MM.1S (cell line): Measurements from ENCODE around the gene A2ML1.

Experiments
- DNase-seq: peaks from one replicate; pipeline ENCODE4 v3.0.0-alpha.2; 2015
- H2AFZ ChIP-seq: fragments of 300-600 bp; sonication (generic); 2 replicates; pipeline ENCODE4 v1.6.0; 2016; ENCODE audit warnings: antibody characterized with exemption, low read length
- H3F3A ChIP-seq: fragments of 300-600 bp; sonication (generic); 2 replicates; pipeline ENCODE4 v1.6.1; 2016; ENCODE audit warnings: mild to moderate bottlenecking, antibody characterized with exemption, low read length, moderate library complexity, mixed read lengths; ENCODE audit not compliant: insufficient read depth
- H3K27ac ChIP-seq: fragments of 300-600 bp; sonication (generic); 2 replicates; pipeline ENCODE4 v1.5.1; 2016; ENCODE audit warnings: mild to moderate bottlenecking, low read length
- H3K27me3 ChIP-seq: fragments of 300-600 bp; sonication (generic); replicated peaks from 2 replicates; pipeline ENCODE4 v1.6.0; 2016; ENCODE audit warnings: low read length; ENCODE audit not compliant: insufficient read depth
- H3K36me3 ChIP-seq: fragments of 300-600 bp; sonication (generic); replicated peaks from 2 replicates; pipeline ENCODE4 v1.6.1; 2016; ENCODE audit warnings: mild to moderate bottlenecking, low read length, mixed read lengths; ENCODE audit not compliant: insufficient read depth
- H3K4me1 ChIP-seq: fragments of 300-600 bp; sonication (generic); 2 replicates; pipeline ENCODE4 v1.6.1; 2016; ENCODE audit warnings: low read length, mixed read lengths
- H3K4me2 ChIP-seq: fragments of 300-600 bp; sonication (generic); 2 replicates; pipeline ENCODE4 v1.6.0; 2016; ENCODE audit warnings: low read depth, low read length
- H3K4me3 ChIP-seq: fragments of 300-600 bp; sonication (generic); 2 replicates; pipeline ENCODE4 v1.5.1; 2016; ENCODE audit warnings: low read length, mixed read lengths
- H3K79me2 ChIP-seq: fragments of 300-600 bp; sonication (generic); 2 replicates; pipeline ENCODE4 v1.6.1; 2016; ENCODE audit warnings: mixed run types, low read length, mixed read lengths
- H3K9ac ChIP-seq: fragments of 300-600 bp; sonication (generic); 2 replicates; pipeline ENCODE4 v1.6.1; 2016; ENCODE audit warnings: low read length, mixed read lengths
- H3K9me2 ChIP-seq: fragments of 300-600 bp; sonication (generic); replicated peaks from 2 replicates; pipeline ENCODE4 v1.6.1; 2016; ENCODE audit warnings: mild to moderate bottlenecking, low read length, mixed read lengths; ENCODE audit not compliant: insufficient read depth
- H3K9me3 ChIP-seq: fragments of 300-600 bp; sonication (generic); replicated peaks from 2 replicates; pipeline ENCODE4 v1.6.1; 2016; ENCODE audit warnings: mild to moderate bottlenecking, low read length, mixed read lengths; ENCODE audit not compliant: insufficient read depth
- H4K20me1 ChIP-seq: fragments of 300-600 bp; sonication (generic); 2 replicates; pipeline ENCODE4 v1.6.1; 2016; ENCODE audit warnings: mild to moderate bottlenecking, low read length, moderate library complexity, mixed read lengths; ENCODE audit not compliant: insufficient read depth
- EZH2 ChIP-seq: fragments of 300-600 bp; sonication (generic); optimal IDR thresholded peaks from 2 replicates; pipeline ENCODE3; 2017; ENCODE audit warnings: low read depth, mild to moderate bottlenecking, antibody characterized with exemption, low read length, mixed read lengths
- EZH2phosphoT487 ChIP-seq: fragments of 300-600 bp; sonication (generic); IDR thresholded peaks from 2 replicates; pipeline ENCODE4 v1.6.1; 2018; ENCODE audit warnings: antibody characterized with exemption, low read length
- TF ChIP-seq, protein P1 (sequence below): fragments of 300-600 bp; sonication (generic); IDR thresholded peaks from 2 replicates; pipeline ENCODE4 v1.5.1; 2016; ENCODE audit warnings: antibody characterized with exemption, low read length, mixed read lengths

Gene A2ML1

DNA sequence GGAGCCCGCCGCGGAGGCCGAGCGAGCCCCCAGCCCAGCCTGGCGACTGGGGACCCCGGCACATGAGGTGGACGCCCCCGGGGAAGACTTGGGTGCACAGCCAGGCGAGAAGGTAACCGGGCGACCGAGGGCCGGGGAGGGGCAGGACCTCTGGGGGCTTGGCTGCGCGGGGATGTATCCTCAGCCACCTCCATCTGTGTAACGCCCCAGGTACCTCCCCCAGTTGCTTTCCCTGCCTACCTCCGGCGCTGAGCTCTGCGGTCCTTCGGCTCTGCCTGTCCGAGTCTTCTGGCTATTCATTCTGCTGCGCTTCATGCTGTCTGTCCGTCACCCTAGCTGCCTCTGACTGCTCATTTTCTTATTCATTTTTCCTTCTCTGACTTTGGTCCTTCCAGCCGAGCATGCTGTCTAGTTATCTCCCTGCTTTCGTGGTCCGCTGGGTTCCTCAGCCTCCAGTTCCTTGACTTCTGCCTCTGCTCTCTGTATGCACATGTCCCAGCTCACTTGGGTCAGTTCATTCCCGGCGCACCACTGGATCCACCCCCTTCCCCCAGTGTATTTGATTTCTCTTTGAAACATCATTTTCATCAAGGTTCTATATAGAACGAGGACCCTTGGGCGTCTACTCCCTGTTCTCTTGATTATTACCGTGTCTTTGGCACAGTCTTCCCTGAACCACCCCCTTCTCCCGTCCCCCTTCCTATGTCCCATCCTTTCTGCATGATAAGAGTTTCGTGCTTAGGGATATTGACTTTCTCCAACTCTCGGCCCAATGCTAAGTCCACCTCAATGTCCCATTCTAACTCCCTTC, 92.5 kb downstream of the A2ML1 start:
- Histone ChIP-seq H3K4me2 (peak overlapping the region; percentile 76), H3K9ac (no peak overlapping the region; the same call in 1 of the 2 replicates), H3K27ac (no peak overlapping the region), H3K79me2 (no peaks in the 10 kb centered on the region), H3K36me3 (no peaks in the 10 kb centered on the region), H4K20me1 (no peaks in the 10 kb centered on the region), H3F3A (peaks cover 3% of the 10 kb centered on the region; the same call in 1 of the 2 replicates), H3K27me3 (no peaks in the 10 kb centered on the region), H3K4me3 (peak overlapping the region; percentile 62), H3K9me2 (no peaks in the 10 kb centered on the region), H3K4me1 (peaks cover 11% of the 10 kb centered on the region), H2AFZ (peak overlapping the region; percentile 75), H3K9me3 (no peaks in the 10 kb centered on the region)
- TF ChIP-seq EZH2 (no peak), EZH2phosphoT487 (no peak)
- TF ChIP-seq, protein P1, sequence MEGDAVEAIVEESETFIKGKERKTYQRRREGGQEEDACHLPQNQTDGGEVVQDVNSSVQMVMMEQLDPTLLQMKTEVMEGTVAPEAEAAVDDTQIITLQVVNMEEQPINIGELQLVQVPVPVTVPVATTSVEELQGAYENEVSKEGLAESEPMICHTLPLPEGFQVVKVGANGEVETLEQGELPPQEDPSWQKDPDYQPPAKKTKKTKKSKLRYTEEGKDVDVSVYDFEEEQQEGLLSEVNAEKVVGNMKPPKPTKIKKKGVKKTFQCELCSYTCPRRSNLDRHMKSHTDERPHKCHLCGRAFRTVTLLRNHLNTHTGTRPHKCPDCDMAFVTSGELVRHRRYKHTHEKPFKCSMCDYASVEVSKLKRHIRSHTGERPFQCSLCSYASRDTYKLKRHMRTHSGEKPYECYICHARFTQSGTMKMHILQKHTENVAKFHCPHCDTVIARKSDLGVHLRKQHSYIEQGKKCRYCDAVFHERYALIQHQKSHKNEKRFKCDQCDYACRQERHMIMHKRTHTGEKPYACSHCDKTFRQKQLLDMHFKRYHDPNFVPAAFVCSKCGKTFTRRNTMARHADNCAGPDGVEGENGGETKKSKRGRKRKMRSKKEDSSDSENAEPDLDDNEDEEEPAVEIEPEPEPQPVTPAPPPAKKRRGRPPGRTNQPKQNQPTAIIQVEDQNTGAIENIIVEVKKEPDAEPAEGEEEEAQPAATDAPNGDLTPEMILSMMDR = no peak
- peak; percentile 75 for DNase-seq

DNA sequence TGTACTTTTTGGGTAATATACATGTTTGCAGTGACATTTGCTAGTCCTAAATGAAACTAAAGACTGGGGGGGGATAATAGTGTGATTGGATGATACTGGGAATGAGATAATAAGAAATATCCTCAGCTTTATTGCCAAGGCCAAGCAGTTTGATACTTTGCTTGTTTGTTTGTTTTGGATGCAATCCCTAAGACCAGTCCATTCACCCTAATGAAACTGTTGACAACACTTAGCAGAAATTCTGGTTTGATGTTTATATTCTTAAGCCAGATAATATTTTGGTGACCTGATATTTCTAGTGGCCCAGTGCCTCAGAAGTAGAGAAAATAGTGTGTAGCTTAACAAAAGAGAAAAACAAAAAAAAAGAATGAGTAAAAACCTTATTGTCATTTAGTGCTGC, 93.7 kb downstream of the A2ML1 start:
- no peak overlapping the region for H3K27ac ChIP-seq
- H3F3A ChIP-seq = peaks cover 3% of the 10 kb centered on the region; the same call in 1 of the 2 replicates
- H3K36me3 ChIP-seq = no peaks in the 10 kb centered on the region
- H3K79me2 ChIP-seq = no peaks in the 10 kb centered on the region
- TF ChIP-seq, protein P1 = no peak
- TF ChIP-seq EZH2phosphoT487 (no peak), EZH2 (no peak)
- H4K20me1 ChIP-seq = no peaks in the 10 kb centered on the region
- no peak overlapping the region for H3K9ac ChIP-seq
- no peaks in the 10 kb centered on the region for H3K9me2 ChIP-seq
- H3K4me1 ChIP-seq = peaks cover 11% of the 10 kb centered on the region
- no peak overlapping the region for H2AFZ ChIP-seq
- no peaks in the 10 kb centered on the region for H3K9me3 ChIP-seq
- DNase-seq = no peak
- H3K4me2 ChIP-seq = no peak overlapping the region
- no peaks in the 10 kb centered on the region for H3K27me3 ChIP-seq
- no peak overlapping the region for H3K4me3 ChIP-seq

DNA sequence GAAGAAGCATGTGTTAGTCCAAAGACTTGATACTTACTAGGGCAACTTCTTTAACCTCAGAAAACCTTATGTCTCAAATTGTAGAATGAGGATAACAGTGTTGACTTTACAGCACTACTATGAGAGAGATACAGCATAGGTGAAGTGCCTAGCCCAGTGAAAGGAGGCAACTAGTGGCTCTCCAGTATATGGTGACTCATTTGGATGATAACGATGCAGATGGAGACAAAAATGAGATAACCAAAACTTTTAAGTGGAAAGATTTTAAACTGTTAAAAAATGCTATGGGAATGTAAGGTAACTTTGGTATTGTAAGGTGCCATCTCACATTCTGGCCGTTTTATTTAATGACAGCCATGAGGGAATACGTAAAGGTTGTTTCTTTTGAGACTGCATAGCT, 94.6 kb downstream of the A2ML1 start:
- Histone ChIP-seq H3K4me1 (peaks cover 11% of the 10 kb centered on the region), H3F3A (peaks cover 3% of the 10 kb centered on the region; the same call in 1 of the 2 replicates), H2AFZ (no peak overlapping the region), H3K36me3 (no peaks in the 10 kb centered on the region), H3K4me2 (no peak overlapping the region), H3K79me2 (no peaks in the 10 kb centered on the region), H3K9me2 (no peaks in the 10 kb centered on the region), H3K27me3 (no peaks in the 10 kb centered on the region), H4K20me1 (no peaks in the 10 kb centered on the region), H3K4me3 (no peak overlapping the region), H3K9me3 (no peaks in the 10 kb centered on the region), H3K27ac (no peak overlapping the region), H3K9ac (no peak overlapping the region)
- TF ChIP-seq, protein P1 = no peak
- no peak for TF ChIP-seq EZH2
- TF ChIP-seq EZH2phosphoT487 = no peak
- DNase-seq = no peak
